Sigmoid colon (tissue), 4 donors: ENCODE data around the gene TAS2R40.

Experiments used
- CTCF ChIP-seq, 4 experiments: fragments of 450-650 bp in 3 of 4; fragments of 200-600 bp in 1 of 4; IDR thresholded peaks; one replicate each; pipeline ENCODE4 v1.5.1; 2016 to 2019; ENCODE audit warnings: antibody characterized with exemption in 4 of 4, mild to moderate bottlenecking in 3 of 4, moderate library complexity in 2 of 4
- EP300 ChIP-seq, 4 donors: sonication (generic); formaldehyde crosslinking; IDR thresholded peaks; one replicate each; pipeline ENCODE4 v1.6.1; 2017; ENCODE audit warnings: antibody characterized with exemption in 4 of 4
- POLR2A ChIP-seq, 2 donors: fragments of 450-650 bp; IDR thresholded peaks; one replicate each; pipeline ENCODE4 v1.6.1; 2016; ENCODE audit warnings: antibody characterized with exemption in 2 of 2, mild to moderate bottlenecking in 2 of 2, moderate library complexity in 2 of 2
- POLR2AphosphoS5 ChIP-seq, 4 donors: sonication (generic); formaldehyde crosslinking; IDR thresholded peaks; one replicate each; pipeline ENCODE4 v1.6.1; 2017; ENCODE audit warnings: antibody characterized with exemption in 4 of 4

GRCh38 chr7:143181349-143181748 lies 40.5 kb upstream of the TAS2R40 start:
- TF ChIP-seq POLR2A (IDR thresholded peaks at IDR 0.05) (no peak), CTCF (IDR thresholded peaks at IDR 0.05) (no peak), POLR2AphosphoS5 (IDR thresholded peaks at IDR 0.05) (no peak), EP300 (IDR thresholded peaks at IDR 0.05) (no peak)
